AG10803 (cell line): ENCODE data around the gene FAM193B.

Source experiments
- DNase-seq: peaks from one replicate; pipeline ENCODE4 v3.0.0; 2010; ENCODE audit warnings: low read depth
- H3K4me3 ChIP-seq: 2 replicates; pipeline ENCODE4 v1.5.1; 2011; ENCODE audit warnings: mild to moderate bottlenecking, low read length, control low read depth
- CTCF ChIP-seq: conservative IDR thresholded peaks from 2 replicates; pipeline ENCODE4 v1.5.1; 2011; ENCODE audit warnings: mild to moderate bottlenecking, low read length, control low read depth, inconsistent platforms

Gene FAM193B

GRCh38 chr5:177554474-177555111 lies at the start of gene FAM193B:
FAM193B (minus strand) TSS chr5:177554563; CDS start chr5:177554458, 105 bp downstream.
- peak within 1 kb of the TSS; percentile 80 for H3K4me3 ChIP-seq
- DNase-seq = peak; percentile 85
- peak; percentile 38 for TF ChIP-seq CTCF

GRCh38 chr5:177604116-177604521 lies 49.8 kb upstream of the FAM193B start:
- no peak overlapping the region for H3K4me3 ChIP-seq
- no peak for DNase-seq
- no peak for TF ChIP-seq CTCF

GRCh38 chr5:177603631-177604030 lies 49.3 kb upstream of the FAM193B start:
- TF ChIP-seq CTCF = no peak
- DNase-seq = no peak
- H3K4me3 ChIP-seq = no peak overlapping the region

- no peak overlapping the region for H3K4me3 ChIP-seq
- no peak for DNase-seq
- TF ChIP-seq CTCF = no peak
Measured at GRCh38 chr5:177602458-177602830, 48.1 kb upstream of the FAM193B start.

- H3K4me3 ChIP-seq = no peak overlapping the region; the same call in 1 of the 2 replicates
- no peak for DNase-seq
- TF ChIP-seq CTCF = no peak
Measured at GRCh38 chr5:177601577-177602457, 47.5 kb upstream of the FAM193B start.

- H3K4me3 ChIP-seq = peak overlapping the region; percentile 83
- DNase-seq = no peak
- TF ChIP-seq CTCF = no peak
Measured at GRCh38 chr5:177601126-177601525, 46.8 kb upstream of the FAM193B start.
